SK-N-SH (cell line): Measurements from ENCODE around the gene APEX2. TPM values are rescaled to one million over a fixed set of nuclear protein-coding genes. Genes with fewer than 3 reads are reported as not detected.

ENCODE experiments used
- CTCF ChIA-PET: fragments of 300-600, 350-600 bp; formaldehyde crosslinking; extraction: SDS; loops from one replicate; lab custom pipeline; 2021; lab: Yijun Ruan, JAX
- POLR2A ChIA-PET: fragments of 350-600 bp; sonication (Branson Sonifier 250); formaldehyde crosslinking; extraction: SDS; loops from one replicate; lab custom pipeline; 2020; ENCODE audit warnings: antibody characterized with exemption, inconsistent platforms; lab: Yijun Ruan, JAX
- DNase-seq: peaks from one replicate; pipeline ENCODE4 v3.0.0; 2012
- H2AFZ ChIP-seq: fragments of 200-600 bp; sonication (generic); 2 replicates; pipeline ENCODE4 v1.8.1; 2016; ENCODE audit warnings: antibody characterized with exemption, mild to moderate bottlenecking, low read depth
- H3F3A ChIP-seq: fragments of 200-600 bp; sonication (generic); replicated peaks from 2 replicates; pipeline ENCODE3; 2016; ENCODE audit warnings: antibody characterized with exemption, mild to moderate bottlenecking; ENCODE audit not compliant: insufficient read depth
- H3K27ac ChIP-seq, 2 experiments: fragments of 200-500 bp in 1 of 2; fragments of 200-600 bp in 1 of 2; sonication (Bioruptor generic) in 1 of 2; sonication (generic), shearing (Covaris generic) in 1 of 2; 2 replicates each; pipeline versions ENCODE4 v1.5.1 to v1.6.1; 2014 to 2016; ENCODE audit warnings: low read depth in 2 of 2, inconsistent platforms in 1 of 2, low read length in 1 of 2, mild to moderate bottlenecking in 1 of 2, mixed read lengths in 1 of 2
- H3K27me3 ChIP-seq: fragments of 200-600 bp; sonication (generic), shearing (Covaris generic); 2 replicates; pipeline ENCODE4 v1.6.1; 2016; ENCODE audit warnings: mixed run types; ENCODE audit not compliant: insufficient read depth
- H3K36me3 ChIP-seq, 2 experiments: fragments of 200-500 bp in 1 of 2; fragments of 200-600 bp in 1 of 2; sonication (Bioruptor generic) in 1 of 2; sonication (generic) in 1 of 2; replicated peaks in 1 of 2; 2 replicates each; pipeline versions ENCODE3 to v1.5.1; 2014 to 2016; ENCODE audit warnings: low read length in 1 of 2, mild to moderate bottlenecking in 1 of 2; ENCODE audit not compliant: insufficient read depth in 2 of 2, control insufficient read depth in 1 of 2
- H3K4me1 ChIP-seq, 2 experiments: fragments of 200-500 bp in 1 of 2; fragments of 200-600 bp in 1 of 2; sonication (Bioruptor generic) in 1 of 2; sonication (generic), shearing (Covaris generic) in 1 of 2; 2 replicates each; pipeline versions ENCODE4 v1.5.1 to v1.6.1; 2014 to 2016; ENCODE audit warnings: low read depth in 1 of 2, low read length in 1 of 2, mixed run types in 1 of 2; ENCODE audit not compliant: insufficient read depth in 2 of 2, control insufficient read depth in 1 of 2
- H3K4me2 ChIP-seq: fragments of 200-600 bp; sonication (generic), shearing (Covaris generic); 2 replicates; pipeline ENCODE4 v1.6.1; 2017; ENCODE audit warnings: mixed run types
- H3K4me3 ChIP-seq, 2 experiments: fragments of 200-500 bp in 1 of 2; fragments of 200-600 bp in 1 of 2; sonication (Bioruptor generic) in 1 of 2; sonication (generic), shearing (Covaris generic) in 1 of 2; 2 replicates each; pipeline versions ENCODE4 v1.5.1 to v1.8.1; 2014 to 2016; ENCODE audit warnings: low read depth in 2 of 2, inconsistent platforms in 1 of 2, low read length in 1 of 2, mild to moderate bottlenecking in 1 of 2, mixed read lengths in 1 of 2, moderate library complexity in 1 of 2
- H3K79me2 ChIP-seq: fragments of 200-600 bp; sonication (generic); 2 replicates; pipeline ENCODE4 v1.8.1; 2017; ENCODE audit warnings: mild to moderate bottlenecking; ENCODE audit not compliant: insufficient read depth
- H3K9ac ChIP-seq: fragments of 200-600 bp; sonication (generic); 2 replicates; pipeline ENCODE4 v1.6.1; 2017; ENCODE audit warnings: mixed run types
- H3K9me2 ChIP-seq: fragments of 200-600 bp; sonication (generic); 2 replicates; pipeline ENCODE4 v1.6.1; 2017; ENCODE audit warnings: mixed run types
- H3K9me3 ChIP-seq: fragments of 200-600 bp; sonication (generic); 2 replicates; pipeline ENCODE4 v1.6.1; 2017; ENCODE audit warnings: mixed run types, mild to moderate bottlenecking, moderate library complexity
- H4K20me1 ChIP-seq: fragments of 200-600 bp; sonication (generic); 2 replicates; pipeline ENCODE4 v1.6.1; 2017; ENCODE audit warnings: mild to moderate bottlenecking, mixed run types; ENCODE audit not compliant: insufficient read depth
- CHD2 ChIP-seq: fragments of 150-350 bp; IDR thresholded peaks from 2 replicates; pipeline ENCODE4 v1.6.1; 2018; ENCODE audit warnings: low read length; ENCODE audit not compliant: partially characterized antibody
- ELF1 ChIP-seq: IDR thresholded peaks from 2 replicates; pipeline ENCODE4 v1.4.0; 2012
- FOSL2 ChIP-seq: IDR thresholded peaks from 2 replicates; pipeline ENCODE4 v1.4.0; 2012; ENCODE audit warnings: low read depth, mild to moderate bottlenecking, moderate library complexity, borderline replicate concordance
- FOXJ3 ChIP-seq: sonication (generic); formaldehyde crosslinking; IDR thresholded peaks from 2 replicates; pipeline ENCODE4 v1.5.1; 2020; ENCODE audit warnings: mild to moderate bottlenecking, missing genetic modification reagents
- GATA2 ChIP-seq: sonication (generic); formaldehyde crosslinking; IDR thresholded peaks from 2 replicates; pipeline ENCODE4 v1.5.0; 2020; ENCODE audit warnings: mild to moderate bottlenecking, missing genetic modification reagents
- JUND ChIP-seq: IDR thresholded peaks from 2 replicates; pipeline ENCODE4 v1.4.0; 2012
- MEF2A ChIP-seq: IDR thresholded peaks from 2 replicates; pipeline ENCODE4 v1.4.0; 2012; ENCODE audit warnings: low read depth, borderline replicate concordance
- NRF1 ChIP-seq: IDR thresholded peaks from 2 replicates; pipeline ENCODE4 v1.6.1; 2012; ENCODE audit warnings: low read depth, mild to moderate bottlenecking, low read length
- POLR2AphosphoS5 ChIP-seq: IDR thresholded peaks from 2 replicates; pipeline ENCODE4 v1.6.1; 2012; ENCODE audit warnings: low read depth, low read length
- RCOR1 ChIP-seq: fragments of 150-350 bp; IDR thresholded peaks from 2 replicates; pipeline ENCODE4 v1.6.1; 2017; ENCODE audit warnings: antibody characterized with exemption, low read length
- REST ChIP-seq: IDR thresholded peaks from 2 replicates; pipeline ENCODE4 v1.6.1; 2012; ENCODE audit warnings: mild to moderate bottlenecking, low read depth, low read length, moderate library complexity
- SIN3A ChIP-seq: IDR thresholded peaks from 2 replicates; pipeline ENCODE4 v1.6.1; 2012; ENCODE audit warnings: low read depth, mild to moderate bottlenecking, low read length, moderate library complexity, borderline replicate concordance
- TCF12 ChIP-seq: IDR thresholded peaks from 2 replicates; pipeline ENCODE4 v1.4.0; 2012
- YY1 ChIP-seq: IDR thresholded peaks from 2 replicates; pipeline ENCODE4 v1.4.0; 2012; ENCODE audit warnings: low read depth, mild to moderate bottlenecking
- WGBS: methylation state at CpG from one replicate; pipeline ENCODE4 v1.1.6; 2017; ENCODE audit warnings: low lambda C conversion rate; 5-methylcytosine and 5-hydroxymethylcytosine counted together
- polyA plus RNA-seq, 3 experiments: library from polyadenylated mRNA; depleted of rRNA; stranded (reverse); fragments of >200 nt; gene quantifications; 2 replicates each; pipeline ENCODE4 v1.2.3, GENCODE V29; 2012
- TF ChIP-seq, protein P1 (sequence below): fragments of 150-350 bp; IDR thresholded peaks from 2 replicates; pipeline ENCODE4 v1.6.1; 2017; ENCODE audit warnings: antibody characterized with exemption, low read length, low read depth, borderline replicate concordance
- TF ChIP-seq, protein P2 (sequence below): IDR thresholded peaks from 2 replicates; pipeline ENCODE4 v1.4.0; 2012; ENCODE audit warnings: low read depth, borderline replicate concordance

The APEX2 gene
- polyA plus RNA-seq, 1 of the 3 experiments (the other 2 are of a cell fraction): 23.5 TPM

DNA sequence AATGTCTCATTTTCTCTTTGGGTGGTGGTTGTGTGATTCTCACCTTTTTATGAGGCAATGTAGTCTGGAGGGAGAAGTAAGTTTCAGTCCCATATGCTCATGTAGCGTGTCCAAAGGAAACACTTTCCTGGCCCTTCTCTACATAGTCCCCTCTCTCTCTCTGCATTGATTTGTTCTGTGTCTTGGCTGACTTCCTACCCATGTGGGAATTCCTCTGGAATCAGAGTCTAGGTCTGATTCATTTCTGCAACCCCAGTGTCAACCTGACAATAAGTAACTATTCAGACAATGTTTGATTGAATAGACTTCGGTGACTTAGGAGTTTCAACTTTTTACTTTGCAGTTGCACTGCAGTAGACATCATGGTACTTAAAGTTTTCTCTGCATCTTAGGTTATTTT, 33.3 kb downstream of the APEX2 start:
- Histone ChIP-seq H3K9ac (no peak overlapping the region), H3K9me3 (no peaks in the 10 kb centered on the region), H3K27me3 (no peaks in the 10 kb centered on the region), H3K4me2 (no peak overlapping the region), H3K4me1 (no peaks in the 10 kb centered on the region), H3F3A (no peaks in the 10 kb centered on the region), H3K9me2 (no peaks in the 10 kb centered on the region), H3K27ac (no peak overlapping the region), H3K79me2 (no peaks in the 10 kb centered on the region), H2AFZ (no peak overlapping the region), H3K4me3 (no peak overlapping the region), H3K36me3 (no peaks in the 10 kb centered on the region), H4K20me1 (no peaks in the 10 kb centered on the region)
- 16% methylated on average over 2 of the region's 2 CpGs for WGBS
- ChIA-PET POLR2A (no interaction called here), CTCF (no interaction called here)
- TF ChIP-seq TCF12 (no peak), MEF2A (no peak)
- DNase-seq: no peak

DNA sequence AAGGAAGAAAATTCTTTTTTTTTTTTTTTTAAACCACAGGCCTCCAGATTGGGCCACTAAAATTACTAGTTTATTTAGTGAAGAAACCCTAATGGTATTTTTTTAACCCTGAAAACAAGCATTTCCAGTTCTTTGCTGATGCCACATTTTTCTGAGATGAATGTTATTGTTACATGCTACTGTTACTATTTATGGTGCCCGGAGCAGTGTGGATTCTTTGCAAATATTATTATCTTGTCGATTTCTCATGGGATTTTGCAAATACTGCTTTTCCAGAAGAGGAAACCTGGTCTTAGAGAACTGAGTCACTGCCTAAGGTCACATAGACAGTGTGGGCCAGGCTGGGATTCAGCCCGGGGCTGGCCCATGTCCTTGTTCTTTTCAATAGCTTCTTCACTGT, 39.3 kb downstream of the APEX2 start:
- Histone ChIP-seq H3K9ac (no peak overlapping the region), H3K4me2 (no peak overlapping the region), H3K4me3 (no peak overlapping the region), H4K20me1 (no peaks in the 10 kb centered on the region), H3K27ac (no peak overlapping the region), H2AFZ (no peak overlapping the region), H3F3A (no peaks in the 10 kb centered on the region), H3K9me3 (no peaks in the 10 kb centered on the region), H3K79me2 (no peaks in the 10 kb centered on the region), H3K27me3 (0 out of 2 replicates have a peak, but pooled peaks cover 6% of the 10 kb centered on the region), H3K4me1 (no peaks in the 10 kb centered on the region), H3K36me3 (no peaks in the 10 kb centered on the region), H3K9me2 (no peaks in the 10 kb centered on the region)
- no peak for DNase-seq
- ChIA-PET CTCF (no interaction called here), POLR2A (no interaction called here)
- 25% methylated on average over 3 of the region's 3 CpGs for WGBS
- TF ChIP-seq FOXJ3 (CRISPR knock-in tag) (no peak), YY1 (no peak), RCOR1 (no peak), GATA2 (CRISPR knock-in tag) (no peak), ELF1 (no peak), MEF2A (no peak), REST (no peak), CHD2 (no peak), SIN3A (no peak), FOSL2 (no peak), NRF1 (no peak), JUND (no peak), POLR2AphosphoS5 (no peak)
- TF ChIP-seq, protein P1, sequence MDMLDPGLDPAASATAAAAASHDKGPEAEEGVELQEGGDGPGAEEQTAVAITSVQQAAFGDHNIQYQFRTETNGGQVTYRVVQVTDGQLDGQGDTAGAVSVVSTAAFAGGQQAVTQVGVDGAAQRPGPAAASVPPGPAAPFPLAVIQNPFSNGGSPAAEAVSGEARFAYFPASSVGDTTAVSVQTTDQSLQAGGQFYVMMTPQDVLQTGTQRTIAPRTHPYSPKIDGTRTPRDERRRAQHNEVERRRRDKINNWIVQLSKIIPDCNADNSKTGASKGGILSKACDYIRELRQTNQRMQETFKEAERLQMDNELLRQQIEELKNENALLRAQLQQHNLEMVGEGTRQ: no peak
- TF ChIP-seq, protein P2, sequence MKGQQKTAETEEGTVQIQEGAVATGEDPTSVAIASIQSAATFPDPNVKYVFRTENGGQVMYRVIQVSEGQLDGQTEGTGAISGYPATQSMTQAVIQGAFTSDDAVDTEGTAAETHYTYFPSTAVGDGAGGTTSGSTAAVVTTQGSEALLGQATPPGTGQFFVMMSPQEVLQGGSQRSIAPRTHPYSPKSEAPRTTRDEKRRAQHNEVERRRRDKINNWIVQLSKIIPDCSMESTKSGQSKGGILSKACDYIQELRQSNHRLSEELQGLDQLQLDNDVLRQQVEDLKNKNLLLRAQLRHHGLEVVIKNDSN: no peak
